ENCODE measurements around the gene PPP1R3C. TPM values are rescaled to one million over a fixed set of nuclear protein-coding genes. Genes with fewer than 3 reads are reported as not detected.

Gene PPP1R3C
- total RNA-seq, 1 donor from 2014 or later: 0.13 TPM

DNA sequence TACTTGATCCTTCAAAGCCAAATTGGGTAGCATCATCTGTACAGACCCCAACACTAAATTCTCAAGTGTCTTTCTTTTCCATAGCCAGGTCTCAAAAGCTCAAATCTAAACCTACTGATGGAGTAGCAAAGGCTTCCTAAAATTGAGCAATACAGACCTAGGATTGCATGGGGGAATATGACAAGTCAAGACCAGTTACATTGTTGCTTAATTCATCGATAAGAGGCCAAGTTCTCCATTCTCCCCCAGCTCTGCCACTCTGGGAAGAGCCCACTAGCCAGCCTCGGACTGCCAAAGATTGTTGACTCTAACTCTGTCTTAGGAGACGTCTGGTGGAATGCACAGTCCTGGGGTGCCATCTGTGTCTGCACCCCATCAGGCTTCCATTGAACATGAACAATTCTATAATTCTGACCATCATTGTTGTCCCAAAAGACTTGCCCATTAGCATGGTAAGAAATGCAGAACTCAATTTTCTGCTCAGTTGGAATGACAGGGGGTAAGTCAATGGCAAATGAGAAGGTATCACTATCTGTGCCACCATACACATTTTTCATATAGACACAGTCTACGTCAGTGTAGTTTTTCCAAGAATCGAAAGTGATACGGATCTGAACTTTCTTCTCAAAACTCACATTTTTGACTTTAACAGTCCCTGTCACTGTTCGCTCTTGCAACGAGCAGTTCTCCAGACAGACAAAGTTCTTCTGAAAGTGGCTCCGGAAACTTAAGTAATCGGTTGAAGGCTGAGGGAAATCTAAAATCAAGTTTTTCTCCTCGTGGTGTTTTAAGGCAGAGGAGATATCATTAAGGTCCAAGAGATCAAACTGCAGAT is 2.9 kb downstream of the PPP1R3C start:
- DNase-seq (ENCODE audit: low read depth in 2 of 2): no peak

- DNase-seq (ENCODE audit: low read depth in 2 of 2): no peak
These were observed 4.5 kb downstream of the PPP1R3C start for GRCh38 chr10:91628383-91628782.

DNA sequence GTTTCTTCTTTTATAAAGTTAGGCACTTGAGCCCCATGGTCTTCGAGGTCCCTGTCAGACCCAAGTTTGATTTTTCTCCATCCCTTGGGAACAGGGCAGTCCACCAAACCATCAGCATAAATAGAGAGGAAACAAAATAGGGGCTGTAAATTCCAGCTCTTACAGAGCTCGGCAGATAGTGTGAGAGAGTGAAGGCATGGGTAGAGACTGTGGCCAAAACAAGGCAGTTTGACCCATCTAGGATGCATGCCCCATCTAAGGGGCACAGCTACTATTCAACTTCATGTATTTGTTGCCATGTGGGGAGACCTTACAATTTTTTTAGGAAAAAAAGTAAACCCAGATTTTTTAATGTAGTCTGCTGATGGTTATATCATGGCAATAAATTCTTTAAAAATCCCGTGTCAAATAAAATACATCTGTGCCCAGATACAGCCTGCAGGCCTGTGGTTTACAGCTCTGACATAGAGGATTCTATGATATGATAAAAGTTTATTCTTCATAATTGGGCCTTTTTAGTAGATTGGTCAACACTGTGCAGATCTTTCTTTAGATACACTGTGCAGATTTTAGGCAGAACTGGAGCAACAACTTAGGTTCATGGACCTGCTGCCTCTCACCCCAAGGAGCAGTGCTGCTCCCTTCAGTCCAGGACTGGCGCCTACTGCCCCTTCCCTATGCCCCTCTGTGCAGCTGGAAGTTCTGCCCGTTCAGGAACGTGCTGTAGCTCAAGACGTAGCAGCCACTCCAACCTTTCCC is 5.3 kb downstream of the PPP1R3C start:
- no peak for DNase-seq (ENCODE audit: low read depth in 2 of 2)

- no peak for DNase-seq (ENCODE audit: low read depth in 2 of 2)
These were observed 5.9 kb downstream of the PPP1R3C start for GRCh38 chr10:91626936-91627335.

- no peak for DNase-seq (ENCODE audit: low read depth in 2 of 2)
These were observed 8.2 kb downstream of the PPP1R3C start for GRCh38 chr10:91624633-91625032.

GRCh38 chr10:91622601-91623000 is 10.3 kb downstream of the PPP1R3C start:
- no peak for DNase-seq (ENCODE audit: low read depth in 2 of 2)

- DNase-seq (ENCODE audit: low read depth in 2 of 2): no peak
These were observed 11.3 kb downstream of the PPP1R3C start for GRCh38 chr10:91621483-91622113.

GRCh38 chr10:91617072-91617609 is 15.7 kb downstream of the PPP1R3C start:
- DNase-seq (ENCODE audit: low read depth in 2 of 2): peak in 1 of 2 donors; percentile 28

DNA sequence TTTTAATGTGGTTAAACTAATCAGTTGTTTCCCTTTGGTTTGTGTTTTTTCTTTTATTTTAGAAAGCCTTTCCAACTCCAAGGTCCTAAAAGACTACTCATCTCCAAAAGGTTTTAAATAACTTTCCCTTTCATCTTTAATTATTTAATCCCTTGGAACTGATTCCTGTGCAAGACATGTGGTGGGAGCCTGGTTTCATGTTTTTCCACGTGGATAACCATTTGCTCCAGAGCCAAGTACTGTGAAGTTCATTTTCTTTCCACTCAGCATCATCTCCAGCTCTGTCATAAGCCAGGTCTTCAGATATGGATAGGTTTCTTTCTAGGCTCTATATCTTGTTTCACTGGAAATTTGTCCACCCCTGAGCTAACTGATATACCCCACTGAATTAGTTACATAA is 16.7 kb downstream of the PPP1R3C start:
- DNase-seq (ENCODE audit: low read depth in 2 of 2): no peak

DNA sequence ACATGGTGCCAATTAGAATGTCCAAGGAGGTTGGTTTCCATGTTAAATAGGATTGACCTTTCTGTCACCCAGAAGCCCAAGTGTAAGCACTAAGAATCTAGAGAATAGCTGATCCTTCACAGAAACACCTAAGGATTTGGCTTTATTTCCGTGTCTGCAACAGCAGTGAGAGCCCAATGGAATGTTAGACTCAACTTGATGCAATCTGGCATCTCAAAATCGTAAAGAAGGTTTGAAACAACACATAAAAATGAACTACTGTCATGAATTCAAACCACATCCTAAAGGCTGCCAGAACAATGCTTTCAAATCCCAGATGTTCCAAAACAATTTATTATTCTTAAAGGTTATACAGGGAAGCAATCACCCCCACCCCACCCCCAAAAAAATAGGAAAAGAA is 18.6 kb downstream of the PPP1R3C start:
- no peak for DNase-seq (ENCODE audit: low read depth in 2 of 2)

GRCh38 chr10:91613411-91614187 is 19.3 kb downstream of the PPP1R3C start:
- peak in 1 of 2 donors; percentile 94 for DNase-seq (ENCODE audit: low read depth in 2 of 2)

GRCh38 chr10:91610919-91611318 is 22.0 kb downstream of the PPP1R3C start:
- no peak for DNase-seq (ENCODE audit: low read depth in 2 of 2)

DNA sequence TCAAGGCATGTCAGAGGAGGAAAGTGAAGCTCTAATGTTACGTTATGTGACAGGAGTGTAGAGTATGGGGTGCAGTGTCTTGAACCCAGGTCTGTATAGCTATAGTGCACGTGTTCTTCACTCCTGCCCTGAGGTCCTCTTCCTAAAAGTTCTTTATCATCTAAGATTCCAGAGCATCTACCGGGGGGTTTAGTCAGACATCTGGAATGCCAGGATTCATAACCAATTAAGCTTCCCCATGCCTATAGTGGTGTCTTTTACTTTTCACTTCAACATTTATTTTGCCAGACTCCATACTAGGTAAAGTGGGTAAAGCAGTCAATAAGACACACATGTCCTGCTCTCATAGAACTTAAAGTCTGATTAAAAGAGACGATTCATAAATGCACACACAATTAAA is 22.4 kb downstream of the PPP1R3C start:
- no peak for DNase-seq (ENCODE audit: low read depth in 2 of 2)

- DNase-seq (ENCODE audit: low read depth in 2 of 2): no peak
These were observed 25.0 kb downstream of the PPP1R3C start for GRCh38 chr10:91607646-91608403.

GRCh38 chr10:91605968-91606367 is 26.9 kb downstream of the PPP1R3C start:
- no peak for DNase-seq (ENCODE audit: low read depth in 2 of 2)

- DNase-seq (ENCODE audit: low read depth in 2 of 2): peak in 1 of 2 donors; percentile 91
These were observed 28.0 kb downstream of the PPP1R3C start for GRCh38 chr10:91604553-91605534.

- DNase-seq (ENCODE audit: low read depth in 2 of 2): peak in 1 of 2 donors; percentile 83
These were observed 28.9 kb downstream of the PPP1R3C start for GRCh38 chr10:91603931-91604331.

GRCh38 chr10:91602868-91603568 is 29.9 kb downstream of the PPP1R3C start:
- no peak for DNase-seq (ENCODE audit: low read depth in 2 of 2)

DNA sequence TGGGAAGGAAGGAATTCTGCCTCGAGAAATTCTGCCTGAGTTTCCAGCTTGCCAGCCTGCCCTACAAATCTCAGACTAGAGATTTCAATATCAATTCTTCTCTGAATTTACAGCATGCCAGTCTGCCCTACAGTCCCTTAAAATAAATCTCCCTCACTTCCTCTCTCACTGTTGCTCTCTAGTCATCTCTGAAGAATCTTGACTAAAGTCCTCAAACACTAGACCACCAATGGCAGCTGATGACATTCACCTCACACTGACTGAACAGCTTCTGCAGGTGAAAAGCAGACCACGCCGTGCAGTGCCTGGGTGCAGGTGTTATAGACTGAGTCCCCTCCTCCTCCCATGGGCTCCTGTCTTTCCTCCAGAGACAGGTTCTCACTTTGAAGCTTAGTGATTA is 30.4 kb downstream of the PPP1R3C start:
- DNase-seq (ENCODE audit: low read depth in 2 of 2): no peak
